HG03159 (cell line): ENCODE results near the gene TRIM4.

Source experiments
- ATAC-seq: cut with Tn5 transposase; IDR thresholded peaks from one replicate; pipeline ENCODE4 v1.9.1; 2021; ENCODE audit warnings: mild to moderate bottlenecking, moderate library complexity; ENCODE audit not compliant: unreplicated experiment

Gene TRIM4

DNA sequence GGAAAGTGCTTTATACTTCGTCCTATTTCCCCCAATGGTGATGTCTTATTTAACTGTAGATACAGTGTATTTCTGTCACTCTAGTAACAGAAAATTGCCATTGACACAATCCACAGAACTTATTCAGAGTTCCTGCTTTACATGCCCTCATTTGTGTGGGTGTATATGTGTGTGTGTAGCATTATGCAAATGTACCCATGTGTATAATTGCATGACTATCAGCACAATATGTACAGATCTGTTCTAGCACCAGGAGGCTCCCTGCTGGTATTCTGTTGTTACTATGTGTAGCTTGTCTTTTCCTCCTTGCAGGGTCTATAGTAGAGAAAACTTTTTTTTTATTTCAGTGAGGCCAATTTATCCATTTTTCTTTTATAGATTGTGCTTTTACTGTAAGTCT, 75.0 kb downstream of the TRIM4 start:
- ATAC-seq = no peak

DNA sequence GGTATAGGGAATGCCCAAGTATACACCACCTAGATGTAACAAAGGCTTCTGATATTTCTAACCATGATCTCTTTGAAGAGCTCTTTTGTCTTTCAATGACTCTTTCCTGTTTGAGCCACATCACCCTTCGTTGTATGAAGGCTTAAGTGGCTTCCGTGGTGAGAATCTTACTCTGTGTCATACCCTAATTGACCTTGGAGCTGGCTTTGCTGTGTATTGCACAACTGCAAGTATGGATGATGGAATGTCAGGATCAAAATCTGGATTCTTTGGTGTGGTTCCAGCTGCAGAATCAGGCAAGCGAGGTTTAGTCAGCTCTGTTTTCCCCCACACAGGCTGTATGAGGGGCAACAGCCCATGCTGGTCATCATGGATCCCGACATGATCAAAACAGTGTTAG, 75.5 kb downstream of the TRIM4 start:
- ATAC-seq = no peak

GRCh38 chr7:99842926-99843325, 76.4 kb downstream of the TRIM4 start:
- no peak for ATAC-seq
